ENCODE data around the gene SMG7. TPM values are rescaled to one million over a fixed set of nuclear protein-coding genes. Genes with fewer than 3 reads are reported as not detected.

Gene SMG7
- total RNA-seq, 1 donor from 2014 or later: 63.3 TPM

- peak overlapping the region; percentile 87 for H3K4me3 Mint-ChIP-seq (ENCODE audit: low read depth)
- intact Hi-C loops (cut with micrococcal nuclease): loop anchor here (5.0 to 10.0 kb wide), 4 partner anchors 39 to 1499 kb away; partner anchors contain the start of gene NIBAN1
- peak overlapping the region; percentile 99 for H3K27ac Mint-ChIP-seq
- H3K9me3 Mint-ChIP-seq: no peaks in the 10 kb centered on the region
- DNase-seq (ENCODE audit: low spot score): no peak
- peaks cover 23% of the 10 kb centered on the region for H3K4me1 Mint-ChIP-seq (ENCODE audit: low read depth)
- H3K27me3 Mint-ChIP-seq (ENCODE audit: low read depth): no peaks in the 10 kb centered on the region
- H3K36me3 Mint-ChIP-seq (ENCODE audit: low read depth): peaks cover 16% of the 10 kb centered on the region
These were observed 878 bp downstream of the SMG7 start for GRCh38 chr1:183473217-183473536.

DNA sequence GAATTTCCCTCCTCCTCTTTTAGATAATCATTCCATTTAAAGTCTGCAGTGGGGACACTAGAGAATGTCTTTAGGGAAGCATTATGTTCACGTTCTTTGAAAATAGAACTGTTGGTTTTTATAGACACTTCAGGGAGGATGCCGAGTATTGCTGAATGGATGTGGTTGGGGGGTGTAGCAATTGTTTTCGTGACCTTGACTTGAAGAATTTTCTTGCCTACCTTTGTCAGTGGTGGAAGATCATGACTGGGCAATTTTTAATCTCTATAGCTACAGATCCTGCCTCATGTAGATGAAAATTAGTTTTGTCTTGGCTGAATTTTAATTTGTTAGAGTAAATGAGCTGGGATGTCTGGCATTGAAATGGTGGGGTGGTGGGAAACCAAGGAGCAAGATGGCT, 3.8 kb downstream of the SMG7 start:
- Mint-ChIP-seq H3K27me3 (ENCODE audit: low read depth) (no peaks in the 10 kb centered on the region), H3K4me3 (ENCODE audit: low read depth) (no peak overlapping the region), H3K27ac (no peak overlapping the region), H3K36me3 (ENCODE audit: low read depth) (peaks cover 32% of the 10 kb centered on the region), H3K4me1 (ENCODE audit: low read depth) (peaks cover 43% of the 10 kb centered on the region), H3K9me3 (no peaks in the 10 kb centered on the region)
- no peak for DNase-seq (ENCODE audit: low spot score)
- intact Hi-C loops (cut with micrococcal nuclease): loop anchor here (10.0 kb wide), 2 partner anchors 631 to 851 kb away; no protein-coding TSS in a partner anchor

DNA sequence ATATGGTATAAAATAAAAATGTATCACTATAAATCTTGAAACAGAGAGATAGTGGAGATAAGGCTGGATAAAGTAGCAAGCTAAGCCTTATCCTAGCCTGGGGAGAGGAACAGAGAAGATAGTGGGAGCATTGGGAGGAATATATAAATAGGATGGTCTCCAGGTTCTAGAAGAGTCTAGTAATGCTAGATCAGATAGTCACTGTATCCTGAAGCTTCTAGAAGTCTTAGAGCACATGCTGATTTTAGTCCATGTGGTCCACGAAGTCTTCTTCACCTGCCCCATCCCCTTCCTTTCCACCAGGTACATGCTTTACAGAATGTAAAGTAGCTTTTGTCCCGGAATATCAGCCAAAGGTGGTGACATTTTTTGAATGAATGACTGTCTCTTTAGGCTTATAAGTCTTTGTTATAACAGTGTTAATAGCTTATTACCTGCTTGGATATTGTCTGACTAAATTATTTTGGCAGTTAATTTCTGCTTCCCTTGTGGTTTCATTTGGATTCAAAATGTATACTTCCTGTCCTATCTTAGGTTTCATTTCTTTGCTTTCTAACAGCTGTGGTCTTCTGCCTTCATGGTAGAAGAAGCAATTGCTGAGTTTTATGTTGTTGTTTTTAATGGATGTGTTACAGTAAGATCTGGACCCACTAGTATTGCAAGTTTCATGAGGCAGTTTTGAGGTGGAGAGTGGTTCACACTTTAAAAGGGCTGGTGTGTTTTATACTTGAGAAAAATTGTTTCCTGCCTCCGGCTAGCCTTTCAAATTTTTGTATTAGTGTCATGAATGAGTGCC, 5.9 kb downstream of the SMG7 start:
- intact Hi-C loops (cut with micrococcal nuclease): loop anchor here (10.0 kb wide), 2 partner anchors 633 to 853 kb away; no protein-coding TSS in a partner anchor
- Mint-ChIP-seq H3K36me3 (ENCODE audit: low read depth) (peaks cover 29% of the 10 kb centered on the region), H3K9me3 (no peaks in the 10 kb centered on the region), H3K4me1 (ENCODE audit: low read depth) (peaks cover 61% of the 10 kb centered on the region), H3K27me3 (ENCODE audit: low read depth) (no peaks in the 10 kb centered on the region), H3K4me3 (ENCODE audit: low read depth) (peak overlapping the region; percentile 66), H3K27ac (peak overlapping the region; percentile 79)
- no peak for DNase-seq (ENCODE audit: low spot score)

- peaks cover 23% of the 10 kb centered on the region for H3K36me3 Mint-ChIP-seq (ENCODE audit: low read depth)
- H3K9me3 Mint-ChIP-seq: no peaks in the 10 kb centered on the region
- no peaks in the 10 kb centered on the region for H3K27me3 Mint-ChIP-seq (ENCODE audit: low read depth)
- no peak for DNase-seq (ENCODE audit: low spot score)
- H3K4me3 Mint-ChIP-seq (ENCODE audit: low read depth): peak overlapping the region; percentile 35
- H3K4me1 Mint-ChIP-seq (ENCODE audit: low read depth): peaks cover 57% of the 10 kb centered on the region
- peak overlapping the region; percentile 62 for H3K27ac Mint-ChIP-seq
- intact Hi-C loops (cut with micrococcal nuclease): no loop called here
These were observed 8.7 kb downstream of the SMG7 start for GRCh38 chr1:183480971-183481441.

GRCh38 chr1:183483224-183483623, 10.9 kb downstream of the SMG7 start:
- no peaks in the 10 kb centered on the region for H3K9me3 Mint-ChIP-seq
- DNase-seq (ENCODE audit: low spot score): no peak
- no peak overlapping the region for H3K27ac Mint-ChIP-seq
- H3K27me3 Mint-ChIP-seq (ENCODE audit: low read depth): no peaks in the 10 kb centered on the region
- H3K4me1 Mint-ChIP-seq (ENCODE audit: low read depth): peaks cover 64% of the 10 kb centered on the region
- H3K4me3 Mint-ChIP-seq (ENCODE audit: low read depth): no peak overlapping the region
- H3K36me3 Mint-ChIP-seq (ENCODE audit: low read depth): peaks cover 40% of the 10 kb centered on the region
- intact Hi-C loops (cut with micrococcal nuclease): no loop called here

- H3K36me3 Mint-ChIP-seq (ENCODE audit: low read depth): peaks cover 40% of the 10 kb centered on the region
These were observed 12.0 kb downstream of the SMG7 start for GRCh38 chr1:183484254-183484653.

DNA sequence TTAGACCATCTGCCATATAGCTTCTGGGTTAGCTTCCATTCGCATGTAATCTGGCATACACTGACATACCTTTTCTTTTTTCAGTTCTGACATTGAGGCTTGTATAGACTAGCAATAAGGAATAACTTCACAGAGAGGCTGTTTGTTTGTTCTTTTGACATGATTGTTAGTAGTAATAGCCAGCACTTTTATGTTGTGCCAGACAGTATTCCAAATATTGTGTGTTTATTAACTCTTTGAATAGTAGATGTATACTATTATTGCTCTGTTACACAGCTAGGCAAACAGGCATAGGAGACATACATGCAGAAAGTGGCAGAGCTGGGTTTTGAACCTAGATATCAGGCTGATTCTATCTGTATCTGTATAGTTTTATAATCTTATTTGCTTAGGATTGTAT, 12.6 kb downstream of the SMG7 start:
- intact Hi-C loops (cut with micrococcal nuclease): no loop called here
- Mint-ChIP-seq H3K36me3 (ENCODE audit: low read depth) (peaks cover 35% of the 10 kb centered on the region), H3K4me3 (ENCODE audit: low read depth) (no peak overlapping the region), H3K27me3 (ENCODE audit: low read depth) (no peaks in the 10 kb centered on the region), H3K9me3 (no peaks in the 10 kb centered on the region), H3K4me1 (ENCODE audit: low read depth) (peaks cover 53% of the 10 kb centered on the region), H3K27ac (no peak overlapping the region)
- DNase-seq (ENCODE audit: low spot score): no peak

More at GRCh38 chr1:183484254-183484653, 12.0 kb downstream of the SMG7 start:
- H3K4me3 Mint-ChIP-seq (ENCODE audit: low read depth): no peak overlapping the region
- intact Hi-C loops (cut with micrococcal nuclease): no loop called here
- H3K27me3 Mint-ChIP-seq (ENCODE audit: low read depth): no peaks in the 10 kb centered on the region
- H3K9me3 Mint-ChIP-seq: no peaks in the 10 kb centered on the region
- DNase-seq (ENCODE audit: low spot score): no peak
- H3K27ac Mint-ChIP-seq: no peak overlapping the region
- H3K4me1 Mint-ChIP-seq (ENCODE audit: low read depth): peaks cover 56% of the 10 kb centered on the region

GRCh38 chr1:183487674-183488442, 15.6 kb downstream of the SMG7 start:
- no peak overlapping the region for H3K4me3 Mint-ChIP-seq (ENCODE audit: low read depth)
- peaks cover 28% of the 10 kb centered on the region for H3K36me3 Mint-ChIP-seq (ENCODE audit: low read depth)
- intact Hi-C loops (cut with micrococcal nuclease): no loop called here
- DNase-seq (ENCODE audit: low spot score): no peak
- H3K27ac Mint-ChIP-seq: peak overlapping the region; percentile 22
- H3K4me1 Mint-ChIP-seq (ENCODE audit: low read depth): peaks cover 37% of the 10 kb centered on the region
- H3K9me3 Mint-ChIP-seq: no peaks in the 10 kb centered on the region
- H3K27me3 Mint-ChIP-seq (ENCODE audit: low read depth): no peaks in the 10 kb centered on the region

- Mint-ChIP-seq H3K27ac (no peak overlapping the region), H3K4me1 (ENCODE audit: low read depth) (peaks cover 30% of the 10 kb centered on the region), H3K27me3 (ENCODE audit: low read depth) (no peaks in the 10 kb centered on the region), H3K4me3 (ENCODE audit: low read depth) (no peak overlapping the region), H3K9me3 (peaks cover 4% of the 10 kb centered on the region), H3K36me3 (ENCODE audit: low read depth) (peaks cover 41% of the 10 kb centered on the region)
- intact Hi-C loops (cut with micrococcal nuclease): no loop called here
- DNase-seq (ENCODE audit: low spot score): no peak
These were observed 18.6 kb downstream of the SMG7 start for GRCh38 chr1:183490932-183491331.

GRCh38 chr1:183493540-183494245, 21.4 kb downstream of the SMG7 start:
- Mint-ChIP-seq H3K27ac (no peak overlapping the region), H3K4me1 (ENCODE audit: low read depth) (peaks cover 32% of the 10 kb centered on the region), H3K36me3 (ENCODE audit: low read depth) (peaks cover 27% of the 10 kb centered on the region), H3K4me3 (ENCODE audit: low read depth) (no peak overlapping the region), H3K9me3 (peaks cover 4% of the 10 kb centered on the region), H3K27me3 (ENCODE audit: low read depth) (no peaks in the 10 kb centered on the region)
- intact Hi-C loops (cut with micrococcal nuclease): no loop called here
- DNase-seq (ENCODE audit: low spot score): no peak

GRCh38 chr1:183495420-183495819, 23.1 kb downstream of the SMG7 start:
- H3K27ac Mint-ChIP-seq: no peak overlapping the region
- H3K27me3 Mint-ChIP-seq (ENCODE audit: low read depth): no peaks in the 10 kb centered on the region
- H3K36me3 Mint-ChIP-seq (ENCODE audit: low read depth): peaks cover 25% of the 10 kb centered on the region

DNA sequence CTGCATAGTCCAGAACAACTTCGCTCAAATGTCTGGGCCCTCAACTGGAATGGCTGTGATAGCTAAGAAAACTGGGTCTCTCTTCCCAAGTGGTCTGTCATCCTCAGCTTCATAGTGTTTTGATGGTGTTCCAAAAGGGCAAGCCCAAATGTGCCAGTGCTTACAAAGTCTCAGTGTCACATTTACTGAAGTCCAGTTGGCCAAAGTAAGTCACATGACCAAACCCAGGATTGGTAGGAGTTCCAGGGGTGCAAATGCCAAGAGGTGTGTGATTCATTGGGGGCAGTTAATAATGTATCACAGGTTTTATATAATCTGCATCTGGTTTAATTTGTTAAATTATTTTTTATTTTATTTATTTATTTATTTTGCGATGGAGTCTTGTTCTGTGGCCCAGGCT, 24.9 kb downstream of the SMG7 start:
- Mint-ChIP-seq H3K27ac (peak overlapping the region; percentile 38), H3K9me3 (peaks cover 4% of the 10 kb centered on the region), H3K36me3 (ENCODE audit: low read depth) (peaks cover 25% of the 10 kb centered on the region), H3K4me1 (ENCODE audit: low read depth) (peaks cover 35% of the 10 kb centered on the region), H3K4me3 (ENCODE audit: low read depth) (no peak overlapping the region), H3K27me3 (ENCODE audit: low read depth) (no peaks in the 10 kb centered on the region)
- DNase-seq (ENCODE audit: low spot score): no peak
- intact Hi-C loops (cut with micrococcal nuclease): no loop called here

More at GRCh38 chr1:183495420-183495819, 23.1 kb downstream of the SMG7 start:
- intact Hi-C loops (cut with micrococcal nuclease): no loop called here
- no peak overlapping the region for H3K4me3 Mint-ChIP-seq (ENCODE audit: low read depth)
- H3K4me1 Mint-ChIP-seq (ENCODE audit: low read depth): peaks cover 36% of the 10 kb centered on the region
- H3K9me3 Mint-ChIP-seq: peaks cover 4% of the 10 kb centered on the region
- no peak for DNase-seq (ENCODE audit: low spot score)

All from activated T-helper 2 cell treated with anti-CD3 and anti-CD28 coated beads, Interferon-gamma antibody, Interleukin-2, Interleukin-4, amounts not matched to agents 10 μg/mL and 5 μg/mL and 100 μg/mL, durations not matched to agents 14 hours and 24 hours and 36 hours (primary cell).